ENCODE data around the gene TMEM255A.

The TMEM255A gene

DNA sequence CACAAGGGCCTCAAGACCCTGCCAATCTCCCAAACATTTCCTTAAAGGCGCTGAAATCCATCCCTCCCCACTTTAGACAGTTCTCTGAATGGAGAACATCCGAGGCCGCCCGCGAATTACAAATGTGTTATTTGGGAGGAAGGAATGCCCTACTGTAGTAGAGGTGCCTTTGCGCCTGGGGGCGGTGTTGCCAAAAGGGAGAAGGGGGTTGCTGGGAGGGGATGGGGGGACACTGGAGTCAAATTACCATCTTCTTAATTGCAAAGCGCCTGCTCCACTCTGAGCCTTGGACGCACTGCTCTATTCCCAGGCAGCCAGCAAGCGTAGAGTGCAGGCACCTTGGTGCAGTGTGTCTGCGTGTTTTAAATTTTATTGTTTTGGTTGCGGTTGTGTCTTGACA lies 2.7 kb downstream of the TMEM255A start:
- no peak for DNase-seq (ENCODE audit: low read depth in 2 of 2, low spot score in 1 of 2)

DNA sequence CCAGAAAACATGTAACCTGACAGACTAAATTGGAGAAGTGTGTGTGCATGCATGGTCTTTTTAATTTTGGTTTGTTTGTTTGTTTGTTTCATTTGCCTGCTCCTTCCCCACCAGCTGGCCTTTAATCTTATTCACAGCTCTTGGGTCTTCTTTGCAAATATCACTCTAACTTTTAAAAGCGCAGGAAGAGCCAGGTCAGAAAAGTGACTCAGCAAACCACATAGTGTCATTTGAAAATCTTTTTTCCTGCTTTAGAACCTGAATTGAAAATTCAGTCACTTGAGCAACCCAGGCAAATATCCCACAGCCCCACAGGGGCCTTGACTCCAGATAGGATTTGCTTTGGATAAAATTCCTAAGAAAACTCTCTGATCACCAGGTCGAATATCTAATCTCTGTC lies 4.6 kb downstream of the TMEM255A start:
- DNase-seq (ENCODE audit: low read depth in 2 of 2, low spot score in 1 of 2), result no peak

DNA sequence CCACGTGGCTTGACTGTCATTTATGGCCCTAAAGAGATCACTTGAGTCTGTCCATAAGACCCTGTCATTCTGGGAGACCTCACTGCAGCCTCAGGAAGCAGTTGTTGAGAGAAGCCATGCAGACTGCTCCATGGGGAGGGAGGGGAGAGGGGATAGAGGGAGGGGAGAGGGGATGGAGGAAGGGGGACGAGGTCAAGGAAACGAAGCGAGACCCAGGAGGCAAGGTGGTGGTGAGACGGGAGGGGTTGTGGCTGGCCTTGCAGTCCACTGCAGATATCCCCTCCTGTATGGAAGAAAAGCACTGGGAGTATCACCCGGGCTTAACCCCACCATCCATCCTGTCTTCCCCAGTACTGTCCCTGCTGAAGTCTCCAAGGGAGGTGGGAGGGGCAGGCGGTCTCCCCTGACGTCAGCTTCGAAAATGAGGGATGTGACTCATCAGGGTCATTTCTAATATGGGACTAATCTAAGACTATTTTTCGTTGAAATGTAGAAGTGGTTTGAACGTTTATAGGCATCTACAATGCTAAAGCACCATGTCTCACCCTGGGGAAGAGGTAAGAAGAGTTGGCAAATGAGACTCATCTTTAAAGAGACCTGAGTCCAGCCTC lies 5.6 kb downstream of the TMEM255A start:
- no peak for DNase-seq (ENCODE audit: low read depth in 2 of 2, low spot score in 1 of 2)

DNA sequence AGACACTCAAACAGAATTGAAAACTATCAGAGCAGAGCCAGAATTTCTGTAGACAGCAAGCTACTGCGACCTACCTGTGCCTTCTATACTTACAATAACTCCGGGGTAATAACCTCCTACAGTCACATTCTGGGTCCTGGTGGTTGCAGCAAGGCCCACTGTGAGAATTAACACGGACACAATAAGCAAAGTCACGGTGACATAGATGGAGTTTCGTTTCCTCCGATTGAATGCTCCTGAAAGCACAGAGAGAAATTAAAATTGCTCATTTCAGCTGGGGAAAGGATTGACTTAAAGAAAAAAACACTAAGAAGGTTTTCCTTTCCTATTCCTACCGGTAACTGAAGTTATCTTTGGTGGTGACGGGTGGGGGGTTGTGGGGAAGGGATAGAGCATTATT lies 7.0 kb downstream of the TMEM255A start:
- no peak for DNase-seq (ENCODE audit: low read depth in 2 of 2, low spot score in 1 of 2)

DNA sequence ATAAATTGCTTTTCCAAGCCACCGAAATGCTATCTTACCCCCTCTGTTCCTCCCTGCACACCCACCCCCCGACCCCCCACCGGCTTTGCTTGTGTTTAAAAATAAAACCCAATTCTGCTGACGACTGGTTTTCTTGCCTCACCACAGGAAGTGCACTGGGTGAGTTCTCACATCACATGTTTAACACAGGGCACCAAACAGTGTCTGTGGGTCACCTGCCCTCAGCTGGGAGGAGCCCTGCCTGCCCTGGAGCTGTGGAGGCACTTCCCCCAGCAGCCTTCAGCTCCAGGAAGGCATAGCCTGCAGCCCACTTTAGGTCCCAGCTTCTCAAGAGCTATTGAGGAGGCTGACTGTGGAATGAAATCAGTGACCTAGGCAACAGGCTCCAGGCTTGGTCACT lies 8.8 kb downstream of the TMEM255A start:
- DNase-seq (ENCODE audit: low read depth in 2 of 2, low spot score in 1 of 2), result peak in 1 of 2 donors; percentile 15

DNA sequence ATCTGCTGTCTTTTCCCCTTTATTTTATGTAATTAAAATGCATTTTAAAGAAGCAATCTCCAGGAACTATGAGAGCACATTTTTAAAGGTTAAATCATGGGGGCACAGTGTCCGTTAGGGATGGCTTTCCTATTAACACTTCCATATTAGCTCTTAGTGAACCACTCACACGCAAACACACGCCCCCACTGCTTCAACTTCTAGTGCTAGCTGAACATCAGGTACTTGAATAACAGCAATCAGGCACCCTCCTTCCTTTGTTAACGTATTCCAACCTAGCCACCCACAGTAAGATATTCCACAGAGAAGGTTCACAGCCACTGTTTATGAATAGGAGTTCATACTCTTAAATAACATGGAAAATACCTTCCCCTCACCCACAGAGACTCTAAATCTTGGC lies 9.3 kb downstream of the TMEM255A start:
- DNase-seq (ENCODE audit: low read depth in 2 of 2, low spot score in 1 of 2), result no peak

DNA sequence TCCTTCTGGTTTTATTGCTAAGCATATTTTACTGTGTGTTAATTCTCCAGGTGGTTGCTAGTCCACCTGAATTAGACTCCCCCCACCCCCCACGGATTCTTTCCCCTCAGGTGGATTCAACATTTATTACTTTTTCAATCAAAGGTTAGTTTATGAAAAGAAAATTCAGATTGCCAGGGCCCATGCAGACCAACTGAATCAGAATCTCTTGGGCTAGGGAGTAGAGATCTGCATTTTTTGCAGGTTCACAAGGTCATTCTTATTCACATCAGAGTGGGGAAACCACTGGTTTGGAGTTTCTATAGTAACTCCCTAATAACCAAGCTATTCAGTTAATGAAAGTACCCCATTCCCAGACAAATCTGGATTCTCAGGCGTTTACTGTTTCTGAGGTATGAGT lies 9.8 kb downstream of the TMEM255A start:
- no peak for DNase-seq (ENCODE audit: low read depth in 2 of 2, low spot score in 1 of 2)

DNA sequence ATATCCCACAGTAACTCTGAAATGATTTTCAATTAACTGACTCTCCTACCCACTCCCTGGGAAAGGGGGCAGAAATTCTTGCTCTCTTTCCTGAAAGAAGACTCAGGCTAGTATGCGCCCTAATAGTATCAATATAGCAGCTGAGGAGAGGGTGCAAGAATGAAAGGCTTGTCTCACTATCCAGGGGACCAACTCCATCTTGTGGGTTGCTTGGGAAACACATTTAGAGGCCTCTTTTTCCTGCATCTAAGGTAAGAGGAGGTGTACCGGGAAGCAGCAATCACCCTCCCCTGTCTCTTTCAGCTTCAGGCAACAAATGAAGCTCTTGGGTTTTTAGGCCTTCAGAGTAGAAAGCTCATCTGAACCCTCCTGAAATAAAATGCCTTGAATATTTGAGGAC lies 11.3 kb downstream of the TMEM255A start:
- no peak for DNase-seq (ENCODE audit: low read depth in 2 of 2, low spot score in 1 of 2)

DNA sequence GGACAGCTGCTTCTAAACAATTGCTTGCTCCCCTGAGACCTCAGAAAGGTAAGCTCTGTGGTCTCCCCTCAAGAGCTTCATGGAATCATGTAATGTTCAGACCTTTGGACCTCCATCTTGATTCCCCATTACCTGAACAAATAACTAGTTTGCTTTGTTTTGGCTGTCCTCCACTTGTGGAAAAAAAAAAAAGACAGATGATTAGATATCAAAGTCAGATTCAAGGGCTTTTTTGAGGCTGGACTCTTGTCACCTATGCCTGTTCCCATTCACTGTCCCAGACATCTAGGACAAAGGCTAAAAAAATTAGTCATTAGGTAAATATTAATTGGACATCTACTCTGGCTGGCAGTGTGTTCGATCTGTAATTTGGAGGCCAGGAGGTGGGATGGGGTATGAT lies 13.3 kb downstream of the TMEM255A start:
- DNase-seq (ENCODE audit: low read depth in 2 of 2, low spot score in 1 of 2), result no peak

DNA sequence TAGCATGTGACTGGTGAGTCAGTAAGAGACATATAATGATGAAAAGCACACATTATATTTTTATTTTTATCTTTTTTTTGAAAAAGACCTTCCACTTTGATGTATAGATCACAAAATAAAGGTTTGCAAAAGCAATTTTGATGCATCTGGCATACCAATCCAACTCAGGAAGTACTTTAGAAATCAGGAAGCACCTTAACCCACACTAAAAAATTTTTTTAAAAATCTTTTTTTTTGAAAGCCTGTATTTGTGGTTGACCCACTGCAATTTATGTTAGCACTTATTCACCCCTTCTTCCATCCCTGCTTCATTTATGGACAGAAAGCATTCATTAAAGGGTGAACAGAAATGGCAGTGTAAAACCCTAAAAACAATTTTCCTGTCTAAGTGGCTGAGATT lies 16.6 kb downstream of the TMEM255A start:
- no peak for DNase-seq (ENCODE audit: low read depth in 2 of 2, low spot score in 1 of 2)

DNA sequence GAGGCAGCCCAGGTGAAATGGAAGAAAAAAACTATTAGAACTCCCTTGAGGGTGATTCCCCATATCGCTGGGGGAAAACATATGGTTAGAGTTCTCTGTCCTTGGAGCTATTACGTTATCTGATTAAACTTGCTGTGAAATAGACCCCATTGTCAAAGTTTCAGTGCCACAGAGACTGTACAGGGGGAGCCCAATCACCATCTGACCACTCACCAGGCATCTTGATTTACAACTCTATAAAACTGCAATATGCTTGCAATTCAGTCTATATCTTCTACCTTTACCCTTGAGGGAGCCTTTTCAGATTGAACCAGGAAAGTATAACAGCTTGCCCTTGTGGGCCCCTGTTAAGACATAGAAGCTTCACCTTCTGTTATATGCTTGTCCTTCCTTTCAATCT lies 18.2 kb downstream of the TMEM255A start:
- no peak for DNase-seq (ENCODE audit: low read depth in 2 of 2, low spot score in 1 of 2)

DNA sequence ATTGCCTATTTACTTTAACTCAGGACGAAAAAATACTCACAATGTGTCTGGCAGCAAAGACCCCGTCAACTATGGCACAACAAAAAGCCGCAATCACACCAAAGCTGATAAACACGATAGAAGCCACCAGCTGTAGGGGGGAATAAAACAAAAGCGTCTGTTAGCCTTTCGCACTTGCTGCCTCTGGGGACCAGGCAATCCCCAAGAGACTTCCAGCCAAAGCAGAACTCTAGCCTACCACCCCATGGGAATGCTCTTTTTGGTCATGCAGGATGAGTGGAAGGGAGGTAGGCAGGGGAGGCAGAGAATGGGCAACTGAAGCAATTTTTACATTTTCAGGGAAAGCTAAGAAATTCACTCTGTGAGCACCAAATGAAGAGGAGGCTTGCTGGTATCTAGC lies 20.1 kb downstream of the TMEM255A start:
- no peak for DNase-seq (ENCODE audit: low read depth in 2 of 2, low spot score in 1 of 2)

DNA sequence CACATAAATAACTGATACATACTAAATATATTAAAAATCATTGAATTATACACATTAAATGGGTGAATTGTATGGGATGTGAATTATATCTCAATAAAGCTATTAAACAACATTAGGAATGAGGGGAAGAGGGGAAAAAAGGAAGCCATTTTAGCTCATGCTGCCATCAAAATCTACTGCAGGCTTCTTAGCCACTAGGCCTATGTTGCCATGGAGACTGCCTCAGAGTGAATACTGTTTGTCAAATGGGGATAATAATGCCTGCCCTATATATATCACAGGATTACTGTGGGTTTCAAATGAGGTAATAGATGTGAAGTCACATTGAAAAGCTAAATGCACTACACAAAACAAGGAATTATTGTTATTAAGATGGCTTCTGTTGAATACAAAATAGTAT lies 21.2 kb downstream of the TMEM255A start:
- no peak for DNase-seq (ENCODE audit: low read depth in 2 of 2, low spot score in 1 of 2)

DNA sequence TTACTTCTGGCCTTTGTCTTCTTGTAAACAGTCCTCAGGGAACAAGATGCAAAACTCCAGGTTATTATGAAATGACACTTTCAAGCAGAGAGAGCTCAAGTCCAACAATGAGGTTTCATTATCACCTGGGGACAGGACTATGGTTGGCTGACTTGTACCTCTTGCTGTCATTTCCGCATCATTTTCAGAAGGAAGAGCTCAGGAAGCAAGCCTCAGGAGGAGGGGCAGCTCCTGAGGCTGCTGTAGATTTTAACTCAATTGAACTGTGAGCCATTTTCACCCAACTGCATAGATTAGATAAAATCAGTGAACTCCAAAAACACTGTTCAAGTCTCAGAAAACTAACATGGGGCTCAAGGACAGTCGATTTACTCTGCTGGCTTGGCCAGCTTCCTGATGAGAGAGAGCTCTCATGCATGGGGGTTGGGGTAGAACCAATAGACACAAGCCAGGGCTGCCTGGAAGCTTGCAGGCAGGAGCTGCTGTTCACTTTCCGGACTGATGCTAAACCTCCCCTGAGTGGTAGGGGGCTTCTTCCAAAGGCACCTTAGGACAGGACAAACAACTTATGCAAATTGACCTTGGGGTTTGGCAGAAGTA lies 23.6 kb downstream of the TMEM255A start:
- DNase-seq (ENCODE audit: low read depth in 2 of 2, low spot score in 1 of 2), result no peak

DNA sequence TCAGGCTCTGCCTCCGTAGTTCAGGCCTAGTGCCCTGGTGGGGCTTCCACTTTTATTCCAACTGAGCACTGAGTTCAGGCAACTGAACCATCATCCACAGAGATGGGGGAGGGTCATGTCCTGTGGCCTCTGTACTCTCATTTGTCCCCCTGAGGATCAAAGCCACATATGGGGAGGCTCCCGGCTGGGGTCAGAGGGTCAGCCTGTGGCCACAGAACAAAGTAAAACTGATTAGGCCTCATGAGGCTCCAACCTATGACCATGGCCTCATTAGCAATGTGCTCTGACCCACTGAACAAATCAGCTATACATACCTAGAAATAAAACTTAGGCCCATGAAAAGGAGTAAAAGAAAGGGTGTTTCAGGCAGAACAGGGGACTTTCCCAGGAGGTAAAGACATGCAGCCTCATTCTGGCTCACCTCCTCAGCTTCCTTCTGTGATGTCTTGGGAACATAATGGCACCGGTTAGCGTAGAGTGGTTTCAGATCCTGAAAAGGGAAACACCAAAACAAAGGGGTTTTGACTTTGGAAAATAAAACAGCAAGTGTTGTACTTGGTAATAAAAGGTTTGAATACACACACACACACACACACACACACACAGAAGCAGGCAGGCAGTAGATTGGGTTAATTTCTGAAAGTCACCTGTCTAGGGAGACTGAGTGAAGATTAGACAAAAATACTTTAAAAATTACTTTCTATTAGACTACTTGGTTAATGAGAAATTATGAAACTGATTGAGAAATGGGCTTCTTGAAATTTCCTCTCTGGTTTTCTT lies 24.3 kb downstream of the TMEM255A start:
- no peak for DNase-seq (ENCODE audit: low read depth in 2 of 2, low spot score in 1 of 2)

DNA sequence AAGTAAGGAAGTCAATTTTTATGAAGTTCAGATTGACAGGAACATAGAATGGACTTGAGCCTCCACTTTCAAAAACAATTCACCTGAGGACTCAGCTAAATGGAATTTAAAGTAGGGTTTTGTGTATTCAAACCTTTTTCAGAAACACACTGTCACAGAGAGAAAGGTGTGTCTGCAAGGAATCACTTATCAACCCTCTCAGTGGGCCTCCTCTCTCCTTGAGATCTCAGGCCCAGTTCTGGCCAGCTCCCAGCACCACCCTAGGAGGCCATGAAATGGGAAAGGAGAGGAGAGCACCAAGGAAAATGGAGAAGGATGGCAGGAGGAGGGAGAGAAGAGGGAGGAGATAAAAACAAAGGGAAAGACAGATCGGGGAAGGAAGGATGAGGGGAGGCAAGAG lies 28.6 kb downstream of the TMEM255A start:
- DNase-seq (ENCODE audit: low read depth in 2 of 2, low spot score in 1 of 2), result no peak

DNA sequence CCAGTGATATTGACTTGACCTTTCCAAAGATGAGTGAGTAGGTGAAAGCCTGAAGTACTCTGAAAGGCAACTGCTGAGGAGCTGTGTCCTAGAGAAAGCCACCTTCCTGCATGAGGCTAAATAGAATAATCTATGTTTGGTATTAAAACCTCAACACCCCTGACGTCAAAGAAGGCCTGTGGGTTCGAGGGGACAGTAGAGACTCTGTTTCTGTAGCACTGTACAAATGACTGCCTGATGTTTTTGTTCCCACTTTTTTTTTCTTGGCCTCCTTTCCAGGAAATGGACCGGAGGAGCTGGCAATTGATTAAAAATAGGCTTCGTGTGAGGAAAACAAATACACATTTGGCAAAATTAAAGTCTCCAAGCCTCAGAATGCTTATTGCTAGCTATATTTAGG lies 29.5 kb downstream of the TMEM255A start:
- DNase-seq (ENCODE audit: low read depth in 2 of 2, low spot score in 1 of 2), result no peak

DNA sequence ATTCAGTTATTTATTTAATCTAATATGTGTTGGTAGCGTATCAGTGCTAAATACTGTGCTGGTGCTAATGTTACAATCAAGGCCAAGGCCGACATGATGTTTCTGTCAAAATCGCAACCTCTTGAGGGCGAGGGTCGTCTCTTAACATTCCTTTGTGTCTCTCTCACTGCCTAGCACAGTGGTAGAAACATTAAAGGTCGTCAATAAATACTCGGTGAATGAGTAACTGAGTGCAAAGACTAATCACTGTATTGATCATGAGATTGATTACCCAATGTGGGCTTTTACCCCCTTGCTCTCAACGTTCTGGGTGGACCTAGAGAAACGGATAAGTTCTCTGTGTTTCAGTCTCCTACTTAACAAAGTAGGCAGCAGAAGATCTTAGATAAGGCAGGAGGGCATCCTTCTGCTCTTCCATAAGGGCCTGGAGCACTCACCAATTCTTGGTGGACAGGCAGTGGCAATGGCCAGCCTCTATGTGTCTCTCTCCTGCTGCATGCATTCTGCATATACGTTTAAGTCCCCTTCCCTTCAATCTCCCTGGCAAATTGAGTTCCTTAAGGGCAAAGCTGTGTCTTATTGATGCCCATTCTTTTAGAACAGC lies 30.1 kb downstream of the TMEM255A start:
- no peak for DNase-seq (ENCODE audit: low read depth in 2 of 2, low spot score in 1 of 2)

DNA sequence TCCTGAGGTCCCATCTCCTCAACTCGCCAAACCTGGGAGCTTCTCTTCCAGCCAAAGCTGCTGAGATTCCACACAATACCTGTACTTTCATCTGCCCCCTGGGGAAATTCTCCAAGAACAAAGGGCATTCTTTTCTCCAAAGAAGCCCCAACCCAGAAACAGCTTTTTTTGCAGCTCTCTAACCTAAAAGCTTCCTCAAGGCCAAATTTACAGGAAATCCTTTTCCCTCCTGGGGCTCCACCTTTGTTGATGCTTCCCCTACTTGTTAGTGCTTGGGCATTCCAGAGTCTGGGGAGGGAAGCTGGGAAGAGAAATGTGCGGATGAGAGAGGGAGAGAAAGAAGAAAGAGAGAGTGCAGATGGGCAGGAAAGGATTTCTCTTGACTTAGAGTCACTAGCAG lies 36.3 kb downstream of the TMEM255A start:
- no peak for DNase-seq (ENCODE audit: low read depth in 2 of 2, low spot score in 1 of 2)

DNA sequence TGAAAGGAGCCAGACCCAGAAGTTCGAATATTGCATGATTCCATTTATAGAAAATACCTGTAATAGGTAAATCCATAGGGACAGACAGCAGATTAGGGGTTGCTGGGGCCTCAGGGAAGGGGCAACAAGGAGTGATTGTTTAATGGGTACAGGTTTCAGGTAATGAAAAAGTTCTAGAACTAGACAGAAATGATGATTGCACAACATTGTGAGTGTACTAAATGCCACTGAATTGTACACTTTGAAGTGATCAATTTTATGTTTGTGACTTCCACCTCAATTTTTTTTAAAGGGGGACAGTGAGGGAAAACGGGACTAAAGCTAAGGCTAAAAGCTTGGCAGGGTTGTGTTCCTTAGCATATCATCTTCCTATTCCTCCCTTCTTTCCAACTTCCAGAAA lies 37.1 kb downstream of the TMEM255A start:
- DNase-seq (ENCODE audit: low read depth in 2 of 2, low spot score in 1 of 2), result no peak

DNA sequence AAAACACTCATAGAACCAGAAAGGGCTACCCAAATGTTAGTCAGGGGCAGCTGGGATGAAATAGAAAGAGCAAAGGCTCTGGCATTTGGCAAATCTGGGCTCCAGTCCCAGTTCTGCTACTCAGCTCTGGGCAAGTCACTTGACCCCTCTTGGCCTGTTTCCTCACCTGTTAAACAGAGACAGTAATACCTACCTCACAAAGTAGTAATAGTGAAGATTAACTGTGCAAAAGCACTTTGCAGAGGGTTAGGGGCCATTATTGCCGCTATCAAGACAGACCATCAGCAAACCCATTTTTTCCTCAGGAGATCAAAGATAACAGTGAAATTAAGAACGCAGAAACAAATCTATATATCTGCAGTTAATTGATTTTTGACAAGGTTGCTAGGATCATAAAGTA lies 40.0 kb downstream of the TMEM255A start:
- DNase-seq (ENCODE audit: low read depth in 2 of 2, low spot score in 1 of 2), result no peak

DNA sequence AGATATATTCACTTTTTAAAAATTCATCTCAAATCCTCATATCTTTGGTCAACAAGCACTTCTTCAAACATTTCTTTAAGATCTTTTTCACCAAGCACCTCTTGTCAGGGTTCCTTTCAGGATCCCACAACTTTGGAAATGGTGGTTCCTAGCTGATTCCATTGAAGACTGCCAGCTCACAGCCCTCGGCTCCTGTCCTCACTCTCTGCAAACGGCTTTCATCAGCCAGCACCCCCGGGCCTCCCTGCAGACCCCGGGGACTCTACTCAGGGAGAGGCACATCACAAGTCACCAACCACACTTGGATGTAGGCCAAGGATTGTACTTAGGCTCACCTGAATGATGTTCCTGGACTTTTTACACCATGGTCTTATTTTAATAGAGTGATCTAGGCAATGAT lies 40.7 kb downstream of the TMEM255A start:
- no peak for DNase-seq (ENCODE audit: low read depth in 2 of 2, low spot score in 1 of 2)

Measured in stimulated activated CD8-positive, alpha-beta memory T cell treated with anti-CD3 and anti-CD28 coated beads, Interleukin-4, amount 100 ng/mL, for 1 hour (primary cell).